GM12878 (cell line): ENCODE measurements around the gene PPP2R2B. TPM values are rescaled to one million over a fixed set of nuclear protein-coding genes. Genes with fewer than 3 reads are reported as not detected.

Experiments used
- ATAC-seq: fragments of 200-7000 bp; cut with Tn5 transposase; 3 replicates; pipeline ENCODE4 v1.9.1; 2020; ENCODE audit warnings: mild to moderate bottlenecking, moderate library complexity
- BruUV-seq: library from RNA; stranded (reverse); fragments of 400-500 nt; replicated peaks from 2 replicates; lab custom pipeline; 2021; lab: Mats Ljungman, UMichigan
- CTCF ChIA-PET: fragments of 300-600 bp; sonication (Branson Sonifier 250); formaldehyde crosslinking; extraction: SDS; loops from one replicate; lab custom pipeline; 2021; ENCODE audit warnings: inconsistent platforms; lab: Yijun Ruan, JAX
- POLR2A ChIA-PET: fragments of 350-600 bp; formaldehyde crosslinking; extraction: SDS; loops from one replicate; lab custom pipeline; 2021; ENCODE audit warnings: inconsistent platforms; lab: Charles Lee
- RAD21 ChIA-PET: fragments of 300-600 bp; sonication (Branson Sonifier 250); formaldehyde crosslinking; loops from one replicate; lab custom pipeline; 2023; ENCODE audit warnings: antibody characterized with exemption; ENCODE audit not compliant: unreplicated experiment; lab: Charles Lee
- SMC1A ChIA-PET: fragments of 300-600 bp; sonication (Branson Sonifier 250); formaldehyde crosslinking; loops from one replicate; lab custom pipeline; 2023; ENCODE audit not compliant: unreplicated experiment, uncharacterized antibody; lab: Charles Lee
- DNase-seq: peaks from one replicate; pipeline ENCODE4 v3.0.0-alpha.2; 2011; ENCODE audit warnings: low read depth, low spot score
- FAIRE-seq: peaks from 3 replicates; lab custom pipeline; 2011; peaks lifted over from hg19 to GRCh38; lab: Jason Lieb, UNC
- H2AFZ ChIP-seq: 2 replicates; pipeline ENCODE4 v1.6.0; 2011; ENCODE audit warnings: low read depth, low read length, control low read depth; ENCODE audit not compliant: control insufficient read depth
- H3K27ac ChIP-seq: 2 replicates; pipeline ENCODE4 v1.5.1; 2011; ENCODE audit warnings: control low read depth; ENCODE audit not compliant: control insufficient read depth, insufficient read depth
- H3K27me3 ChIP-seq, 2 experiments: replicated peaks in 1 of 2; 2 replicates each; pipeline versions ENCODE4 v1.6.0 to v1.6.1; 2011; ENCODE audit warnings: low read length in 1 of 2; ENCODE audit not compliant: control insufficient read depth in 2 of 2, insufficient read depth in 2 of 2
- H3K36me3 ChIP-seq, 2 experiments: 2 replicates each; pipeline ENCODE4 v1.5.1; 2011; ENCODE audit warnings: low read length in 1 of 2; ENCODE audit not compliant: control insufficient read depth in 2 of 2, insufficient read depth in 2 of 2
- H3K4me1 ChIP-seq: 2 replicates; pipeline ENCODE4 v1.6.1; 2011; ENCODE audit warnings: mild to moderate bottlenecking, low read length, moderate library complexity, mixed read lengths; ENCODE audit not compliant: control insufficient read depth, insufficient read depth
- H3K4me2 ChIP-seq: 2 replicates; pipeline ENCODE4 v1.6.0; 2011; ENCODE audit warnings: control low read depth; ENCODE audit not compliant: control insufficient read depth, insufficient read depth
- H3K4me3 ChIP-seq: fragments of 200-600 bp; sonication (generic); 2 replicates; pipeline ENCODE4 v1.5.1; 2016
- H3K79me2 ChIP-seq: 2 replicates; pipeline ENCODE4 v1.6.0; 2011; ENCODE audit warnings: low read length; ENCODE audit not compliant: control insufficient read depth, insufficient read depth
- H3K9ac ChIP-seq: 2 replicates; pipeline ENCODE4 v1.8.0; 2011; ENCODE audit warnings: low read length, control low read depth, mixed read lengths; ENCODE audit not compliant: control insufficient read depth, insufficient read depth
- H3K9me3 ChIP-seq: replicated peaks from 3 replicates; pipeline ENCODE4 v1.5.1; 2011; ENCODE audit warnings: mild to moderate bottlenecking, low read length; ENCODE audit not compliant: control insufficient read depth, insufficient read depth
- H4K20me1 ChIP-seq: 2 replicates; pipeline ENCODE4 v1.6.0; 2011; ENCODE audit not compliant: control insufficient read depth, insufficient read depth
- CHD2 ChIP-seq: IDR thresholded peaks from 2 replicates; pipeline ENCODE4 v1.6.1; 2011; ENCODE audit warnings: low read depth, low read length, improper control_type of control experiment, borderline replicate concordance
- CREB1 ChIP-seq: IDR thresholded peaks from 2 replicates; pipeline ENCODE4 v1.6.1; 2012; ENCODE audit warnings: low read depth, mild to moderate bottlenecking, inconsistent platforms
- CTCF ChIP-seq, 3 experiments: IDR thresholded peaks in 2 of 3; conservative IDR thresholded peaks in 1 of 3; 2 replicates each; pipeline ENCODE4 v1.5.1; 2011; ENCODE audit warnings: low read depth in 3 of 3, low read length in 3 of 3, mild to moderate bottlenecking in 3 of 3, control low read depth in 2 of 3, moderate library complexity in 2 of 3, inconsistent platforms in 1 of 3, mixed read lengths in 1 of 3; ENCODE audit not compliant: control insufficient read depth in 2 of 3, insufficient read depth in 1 of 3; ENCODE audit errors: extremely low read depth in 1 of 3
- EED ChIP-seq: sonication (generic); IDR thresholded peaks from 2 replicates; pipeline ENCODE4 v1.6.1; 2016; ENCODE audit warnings: antibody characterized with exemption, low read depth
- FOS ChIP-seq: IDR thresholded peaks from 3 replicates; pipeline ENCODE4 v1.6.1; 2011; ENCODE audit warnings: borderline replicate concordance; ENCODE audit not compliant: insufficient read length; ENCODE audit errors: extremely low read depth
- HSF1 ChIP-seq: fragments of 150-350 bp; IDR thresholded peaks from 2 replicates; pipeline ENCODE4 v1.6.1; 2014; ENCODE audit warnings: mild to moderate bottlenecking, low read depth, low read length
- KAT2A ChIP-seq: conservative IDR thresholded peaks from 2 replicates; pipeline ENCODE4 v1.6.1; 2011; ENCODE audit warnings: low read depth, low read length; ENCODE audit not compliant: control insufficient read depth
- MLLT1 ChIP-seq: fragments of 450-650 bp; IDR thresholded peaks from 2 replicates; pipeline ENCODE4 v1.6.1; 2016; ENCODE audit warnings: mild to moderate bottlenecking
- PML ChIP-seq: IDR thresholded peaks from 2 replicates; pipeline ENCODE4 v1.6.1; 2012; ENCODE audit warnings: low read length, inconsistent platforms
- POLR2AphosphoS2 ChIP-seq: IDR thresholded peaks from 2 replicates; pipeline ENCODE4 v1.6.1; 2011; ENCODE audit warnings: low read depth, mild to moderate bottlenecking, low read length, improper control_type of control experiment, moderate library complexity
- RAD51 ChIP-seq: fragments of 450-650 bp; IDR thresholded peaks from 2 replicates; pipeline ENCODE4 v1.6.1; 2016; ENCODE audit warnings: moderate library complexity, mild to moderate bottlenecking, inconsistent platforms
- RFX5 ChIP-seq: IDR thresholded peaks from 2 replicates; pipeline ENCODE4 v1.6.1; 2011; ENCODE audit warnings: low read depth, low read length, improper control_type of control experiment
- SREBF1 ChIP-seq: IDR thresholded peaks from 2 replicates; pipeline ENCODE4 v1.6.1; 2012; ENCODE audit warnings: mild to moderate bottlenecking, low read length
- SUZ12 ChIP-seq: fragments of 200-600 bp; sonication (generic); IDR thresholded peaks from one replicate; pipeline ENCODE4 v1.6.1; 2018; ENCODE audit warnings: antibody characterized with exemption, mild to moderate bottlenecking; ENCODE audit not compliant: unreplicated experiment
- ZNF687 ChIP-seq: fragments of 450-650 bp; IDR thresholded peaks from 2 replicates; pipeline ENCODE4 v1.6.1; 2017; ENCODE audit warnings: mild to moderate bottlenecking, moderate library complexity
- WGBS: methylation state at CpG from one replicate; pipeline ENCODE4 v1.1.6; 2016; ENCODE audit warnings: low lambda C conversion rate; ENCODE audit not compliant: insufficient replicate concordance, insufficient coverage; ENCODE audit errors: missing lambda C conversion rate; 5-methylcytosine and 5-hydroxymethylcytosine counted together
- in situ Hi-C: fragments of 300-500 bp; cut with MboI; formaldehyde crosslinking; loops from 9 replicates; pipeline ENCODE4 v1.14.3; 2018; ENCODE audit warnings: mixed read lengths
- intact Hi-C: fragments of 100-400 bp; cut with micrococcal nuclease; formaldehyde crosslinking; loops from one replicate; pipeline ENCODE4 v1.14.2; 2022; ENCODE audit not compliant: unreplicated experiment
- polyA plus RNA-seq, 11 experiments: library from polyadenylated mRNA; depleted of rRNA in 4 of 11; unstranded in 6 of 11; stranded (reverse) in 5 of 11; fragments of >200 nt; fragmentation: Nextera tagmentation in 4 of 11; fragmentation: Illumina TruSeq in 1 of 11; extraction: Ambion mirVana in 4 of 11; extraction: Trizol in 1 of 11; gene quantifications; 1 replicate in 1 of 11; 2 replicates in 10 of 11; pipeline versions ENCODE4 v1.2.1 to v1.2.3, GENCODE V29; 2011 to 2016; ENCODE audit warnings: inconsistent platforms in 2 of 11, missing spikeins in 2 of 11, low read depth in 1 of 11
- total RNA-seq, 4 experiments: library from RNA; depleted of rRNA in 3 of 4; stranded (reverse); fragments of >200 nt in 3 of 4; fragmentation: Illumina TruSeq in 1 of 4; extraction: Trizol in 1 of 4; gene quantifications; 2 replicates each; pipeline versions ENCODE4 v1.2.1 to v1.2.3, GENCODE V29; 2013 to 2021

PPP2R2B gene
- total and polyA plus RNA-seq, 10 of the 15 experiments (the other 5 are each of a cell fraction or from before 2014, with no cell fraction given), result not detected

GRCh38 chr5:146731909-146732659 is 146.5 kb downstream of the PPP2R2B start:
- H3K79me2 ChIP-seq, result no peaks in the 10 kb centered on the region
- H3K9me3 ChIP-seq, result no peaks in the 10 kb centered on the region; the same call in 2 of the 3 replicates
- no peak overlapping the region for H3K4me2 ChIP-seq
- ChIA-PET POLR2A (no interaction called here), SMC1A (no interaction called here), CTCF (interaction anchor here (0.5 kb wide), 1 partner anchor 149 kb away, joined by 3 read pairs; no protein-coding TSS in a partner anchor), RAD21 (no interaction called here)
- H3K36me3 ChIP-seq, result no peaks in the 10 kb centered on the region
- 45% methylated on average over 5 of the region's 5 CpGs for WGBS
- no peak for FAIRE-seq
- in situ Hi-C loops, result no loop called here
- H2AFZ ChIP-seq, result no peak overlapping the region
- no peaks in the 10 kb centered on the region for H4K20me1 ChIP-seq
- TF ChIP-seq RFX5, result no peak
- no peak for TF ChIP-seq CTCF (IDR thresholded peaks at IDR 0.05 in 2 of 3, conservative IDR thresholded peaks at IDR 0.05 in 1 of 3; ENCODE audit: control insufficient read depth in 2 of 3, extremely low read depth in 1 of 3, insufficient read depth in 1 of 3, low read depth in 3 of 3, low read length in 3 of 3)
- no peak for TF ChIP-seq HSF1
- no peak for TF ChIP-seq PML
- no peak for TF ChIP-seq KAT2A
- TF ChIP-seq POLR2AphosphoS2, result no peak
- no peak for TF ChIP-seq RAD51
- TF ChIP-seq FOS, result no peak
- no peak for TF ChIP-seq CREB1
- TF ChIP-seq SREBF1, result no peak
- no peak for TF ChIP-seq MLLT1
- TF ChIP-seq ZNF687, result no peak
- no peak for TF ChIP-seq CHD2
- no peak for TF ChIP-seq SUZ12
- TF ChIP-seq EED, result no peak
- H3K27me3 ChIP-seq, result no peaks in the 10 kb centered on the region
- intact Hi-C loops, result no loop called here
- H3K27ac ChIP-seq, result no peak overlapping the region
- H3K4me3 ChIP-seq, result no peak overlapping the region
- H3K9ac ChIP-seq, result no peak overlapping the region
- no peak for DNase-seq
- BruUV-seq, result no TSS peak
- no peak for ATAC-seq
- no peaks in the 10 kb centered on the region for H3K4me1 ChIP-seq
